Hematopoietic multipotent progenitor cell treated with erythropoietin and hydrocortisone succinate and interleukin-3 and kit ligand, for 17 days (in vitro differentiated cells): ENCODE data around the gene MAP1B.

Experiments used
- DNase-seq: peaks from one replicate; pipeline ENCODE4 v3.0.0-alpha.2; 2015; ENCODE audit warnings: low spot score

Gene MAP1B

GRCh38 chr5:72096602-72097188, 10.6 kb upstream of the MAP1B start:
- DNase-seq, result no peak

DNA sequence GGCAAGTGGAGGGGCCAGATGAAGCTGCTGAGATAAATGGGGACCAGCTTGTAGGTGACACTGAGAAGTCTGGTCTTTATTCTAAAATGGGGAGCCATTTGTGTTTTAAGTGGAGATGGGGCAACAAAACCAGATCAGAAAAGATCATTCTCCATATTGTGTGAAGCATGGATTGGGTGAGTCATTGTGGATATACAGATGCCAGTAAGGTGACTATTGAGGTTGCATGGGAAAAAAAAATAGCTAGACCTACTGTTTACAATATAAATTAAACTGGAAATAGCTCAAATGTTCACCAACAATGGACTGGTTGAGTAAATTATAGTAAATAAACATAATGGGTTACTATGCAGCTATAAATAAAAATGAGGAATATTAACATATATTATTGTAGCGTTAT, 5.4 kb upstream of the MAP1B start:
- no peak for DNase-seq

DNA sequence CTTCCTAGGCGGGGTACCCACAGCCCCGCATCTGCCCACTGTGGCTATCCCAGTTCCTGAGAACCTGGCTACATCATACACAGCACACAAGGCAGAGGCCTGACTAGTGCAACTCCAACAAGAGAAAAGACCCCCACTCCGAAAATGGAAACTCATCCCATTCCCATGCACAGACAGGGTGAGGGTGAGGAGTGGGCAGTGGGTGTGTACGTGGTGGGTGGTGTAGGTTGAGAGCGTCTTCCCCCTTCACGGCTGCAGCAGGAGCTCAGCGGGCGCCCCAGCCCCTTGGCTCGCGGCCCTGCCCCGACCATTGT, 501 bp upstream of the MAP1B start:
- DNase-seq, result no peak

GRCh38 chr5:72107901-72108201, 576 bp downstream of the MAP1B start:
- DNase-seq, result no peak

- no peak for DNase-seq
Measured at GRCh38 chr5:72108202-72109061, 1.2 kb downstream of the MAP1B start.

- no peak for DNase-seq
Measured at GRCh38 chr5:72109062-72109411, 1.8 kb downstream of the MAP1B start.

- no peak for DNase-seq
Measured at GRCh38 chr5:72109625-72110024, 2.4 kb downstream of the MAP1B start.

- no peak for DNase-seq
Measured at GRCh38 chr5:72110394-72111013, 3.2 kb downstream of the MAP1B start.

DNA sequence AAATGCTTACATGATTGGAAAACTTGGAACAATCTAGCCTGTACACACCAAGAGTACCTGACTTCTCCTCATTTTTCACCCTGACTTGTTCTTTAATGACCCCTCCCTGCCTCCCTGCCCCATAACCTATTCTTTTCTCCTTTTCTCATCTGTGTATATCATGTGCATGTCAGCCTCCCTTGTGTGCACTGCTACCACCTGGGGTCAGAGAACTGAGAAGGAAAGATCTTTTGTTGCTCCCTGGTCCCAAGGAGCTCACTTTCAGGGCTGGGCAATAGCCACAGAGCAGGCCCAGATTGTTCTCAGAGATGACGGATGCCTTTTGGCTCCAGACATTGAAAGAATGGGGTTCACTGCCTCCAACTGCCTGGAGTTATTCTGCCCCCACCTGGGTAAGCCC, 5.1 kb downstream of the MAP1B start:
- no peak for DNase-seq

DNA sequence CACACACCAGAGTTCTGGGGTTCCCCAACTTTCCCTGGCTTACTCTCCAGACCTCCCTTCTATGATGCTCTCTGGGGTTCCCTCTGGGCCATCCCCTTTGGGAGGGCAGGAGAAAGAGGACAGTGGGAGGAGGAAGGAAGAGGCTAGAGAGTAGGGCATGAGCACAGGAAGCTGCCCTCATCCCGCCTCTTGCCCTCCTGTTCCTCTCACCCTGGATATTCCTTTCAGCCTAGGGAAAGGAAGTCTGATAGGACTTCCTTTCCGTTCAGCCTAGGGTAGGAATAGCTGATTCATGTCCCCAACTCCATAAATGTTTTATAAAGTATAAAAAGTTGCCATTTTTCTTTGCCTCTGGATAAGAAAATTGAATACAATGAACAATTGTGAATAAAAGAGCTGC, 7.4 kb downstream of the MAP1B start:
- no peak for DNase-seq

- DNase-seq, result no peak
Measured at GRCh38 chr5:72115296-72115695, 8.0 kb downstream of the MAP1B start.

GRCh38 chr5:72117307-72117706, 10.0 kb downstream of the MAP1B start:
- DNase-seq, result no peak

DNA sequence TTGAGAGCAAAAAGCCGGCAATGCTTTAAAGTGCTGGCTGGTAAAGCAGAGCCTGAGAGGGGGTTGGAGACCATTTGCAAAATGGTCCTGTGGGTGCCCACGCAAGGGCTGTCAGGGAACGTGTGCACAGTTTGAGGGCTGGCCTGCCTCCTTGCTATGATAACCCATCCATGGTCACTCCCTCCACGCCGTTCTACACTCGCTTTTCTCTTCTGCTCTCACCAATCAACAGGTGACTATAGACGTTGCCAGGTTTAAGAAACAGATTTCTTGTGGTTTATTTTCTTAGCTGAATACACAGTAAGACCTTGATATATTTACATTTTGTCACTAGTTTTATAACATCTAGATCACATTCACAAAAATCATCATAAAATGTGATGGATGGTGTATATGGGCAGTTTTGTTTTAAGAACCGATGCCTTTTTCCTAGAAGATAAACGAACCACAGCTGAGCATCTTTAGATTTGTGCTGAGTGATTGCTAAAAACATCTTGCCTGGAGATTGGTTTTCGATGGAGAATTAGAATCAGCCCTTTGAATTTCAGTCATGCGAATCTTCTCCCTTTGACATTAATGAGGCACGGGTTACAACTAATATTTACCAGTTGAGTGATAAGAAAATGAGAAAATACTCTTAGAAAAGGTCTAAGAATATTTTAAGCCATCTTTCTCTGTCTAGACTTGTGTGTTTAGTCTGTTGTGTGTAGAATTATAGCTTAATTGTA, 13.9 kb downstream of the MAP1B start:
- DNase-seq, result no peak

DNA sequence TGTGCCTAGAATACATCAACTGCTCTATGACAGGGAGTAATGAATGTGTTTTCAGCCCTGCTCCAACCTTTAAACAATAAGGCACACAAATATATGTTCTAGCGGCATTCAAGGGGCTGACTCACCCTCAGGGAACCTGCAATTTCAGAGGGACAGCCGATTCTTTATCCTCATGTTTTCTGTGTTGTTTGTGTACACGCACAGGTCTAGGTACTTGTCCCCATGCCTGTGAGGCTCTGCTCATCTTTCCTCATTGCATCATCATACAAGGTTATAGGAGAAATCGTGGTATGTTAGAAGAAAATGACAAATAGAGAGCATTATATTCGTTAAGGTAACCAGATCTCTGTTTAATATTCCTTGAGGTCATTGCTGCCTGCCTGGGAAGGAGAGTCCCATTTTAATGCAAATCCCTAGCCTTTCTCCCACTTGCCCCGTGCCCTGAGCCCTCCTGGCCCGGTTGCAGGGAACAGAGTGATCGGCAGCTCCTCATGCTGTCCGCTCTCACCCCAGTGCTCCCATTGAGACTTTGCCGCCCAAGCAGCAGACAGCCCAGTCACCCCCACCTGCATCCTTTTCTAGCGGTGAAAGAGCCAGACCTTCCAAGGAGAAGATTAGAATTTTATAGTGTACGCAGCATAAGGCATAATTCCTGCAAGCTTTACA, 14.6 kb downstream of the MAP1B start:
- no peak for DNase-seq

GRCh38 chr5:72122602-72123001, 15.3 kb downstream of the MAP1B start:
- no peak for DNase-seq

GRCh38 chr5:72123764-72124376, 16.6 kb downstream of the MAP1B start:
- DNase-seq, result no peak

DNA sequence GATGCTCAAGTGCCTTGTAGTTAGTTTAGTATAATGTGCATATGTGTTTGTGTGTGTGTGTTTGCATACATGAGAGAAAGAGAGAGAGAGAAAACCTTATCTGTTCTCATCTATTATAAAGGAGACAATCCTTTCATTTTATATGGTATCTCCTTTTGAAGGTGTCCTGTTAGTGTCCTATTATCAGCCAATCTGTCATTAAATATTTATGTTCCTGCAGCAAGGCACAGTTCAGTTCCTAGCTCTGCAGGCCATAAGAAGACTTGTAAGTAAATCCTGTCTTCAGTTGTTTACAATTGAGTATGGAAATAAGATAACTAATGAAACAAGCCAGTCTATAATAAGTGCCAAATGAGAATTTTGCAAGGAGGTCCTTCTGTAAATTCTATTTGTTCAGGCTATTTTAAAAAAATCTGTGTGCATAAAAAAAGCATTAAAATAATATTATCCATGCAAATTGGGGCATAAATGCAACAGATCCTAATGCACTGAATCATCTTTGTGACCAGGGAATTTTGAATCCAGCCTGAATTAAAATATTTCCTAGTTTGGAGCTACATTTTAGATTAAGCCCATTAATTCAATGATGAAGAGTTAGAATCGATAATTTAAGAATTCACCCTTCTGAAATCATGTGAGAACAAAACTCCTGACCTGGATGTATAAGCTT, 18.1 kb downstream of the MAP1B start:
- DNase-seq, result no peak

GRCh38 chr5:72125941-72126620, 18.8 kb downstream of the MAP1B start:
- DNase-seq, result no peak

DNA sequence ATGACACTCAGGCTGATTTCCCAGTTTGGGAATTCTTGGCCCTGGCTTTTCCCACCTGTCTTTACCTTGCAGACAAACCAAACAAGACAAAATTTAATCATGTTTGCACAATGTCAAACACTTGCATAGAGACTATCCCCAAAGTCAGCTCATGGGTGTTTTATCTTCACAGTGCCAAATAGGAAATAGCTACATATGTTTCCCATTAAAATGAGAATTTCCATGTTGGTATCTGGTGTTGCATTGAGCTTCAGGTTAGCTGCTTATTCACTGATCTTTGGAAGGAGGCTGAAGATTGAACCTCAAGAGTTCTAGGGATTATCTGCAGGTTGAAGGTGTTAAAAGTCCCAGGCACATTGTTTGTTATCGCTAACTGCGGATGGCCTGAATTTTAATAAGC, 19.5 kb downstream of the MAP1B start:
- no peak for DNase-seq

GRCh38 chr5:72129725-72130124, 22.4 kb downstream of the MAP1B start:
- DNase-seq, result no peak

DNA sequence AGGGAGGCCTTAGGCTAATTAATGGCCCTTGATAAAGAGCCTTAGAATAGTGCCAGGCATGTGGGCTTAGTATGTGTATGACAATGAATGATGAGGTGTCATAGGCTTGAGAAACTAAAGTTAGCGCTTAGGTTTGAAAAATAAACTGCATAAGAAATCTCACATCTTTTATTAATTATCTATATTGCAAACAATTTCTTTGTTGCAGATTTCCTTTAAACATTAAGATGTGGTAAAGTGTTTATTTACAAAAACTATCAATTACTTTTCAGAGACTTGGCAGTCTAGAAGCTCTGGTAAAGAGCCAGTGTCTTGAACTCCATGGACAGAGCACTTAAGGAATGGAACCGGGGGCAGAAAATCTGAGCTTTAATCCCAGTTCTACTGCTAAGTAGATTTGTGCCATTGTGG, 23.1 kb downstream of the MAP1B start:
- DNase-seq, result no peak
